Astrocyte of the hippocampus (primary cell): ENCODE data around the gene MUC2.

Experiments used
- DNase-seq: peaks from one replicate; pipeline ENCODE4 v3.0.0; 2011; ENCODE audit warnings: low read depth, low spot score

MUC2 gene

GRCh38 chr11:1050581-1051355 lies 23.9 kb upstream of the MUC2 start:
- DNase-seq: peak; percentile 86

GRCh38 chr11:1051356-1052132 lies 23.1 kb upstream of the MUC2 start:
- no peak for DNase-seq

- DNase-seq: no peak
Measured at GRCh38 chr11:1052133-1053011, 22.3 kb upstream of the MUC2 start.

DNA sequence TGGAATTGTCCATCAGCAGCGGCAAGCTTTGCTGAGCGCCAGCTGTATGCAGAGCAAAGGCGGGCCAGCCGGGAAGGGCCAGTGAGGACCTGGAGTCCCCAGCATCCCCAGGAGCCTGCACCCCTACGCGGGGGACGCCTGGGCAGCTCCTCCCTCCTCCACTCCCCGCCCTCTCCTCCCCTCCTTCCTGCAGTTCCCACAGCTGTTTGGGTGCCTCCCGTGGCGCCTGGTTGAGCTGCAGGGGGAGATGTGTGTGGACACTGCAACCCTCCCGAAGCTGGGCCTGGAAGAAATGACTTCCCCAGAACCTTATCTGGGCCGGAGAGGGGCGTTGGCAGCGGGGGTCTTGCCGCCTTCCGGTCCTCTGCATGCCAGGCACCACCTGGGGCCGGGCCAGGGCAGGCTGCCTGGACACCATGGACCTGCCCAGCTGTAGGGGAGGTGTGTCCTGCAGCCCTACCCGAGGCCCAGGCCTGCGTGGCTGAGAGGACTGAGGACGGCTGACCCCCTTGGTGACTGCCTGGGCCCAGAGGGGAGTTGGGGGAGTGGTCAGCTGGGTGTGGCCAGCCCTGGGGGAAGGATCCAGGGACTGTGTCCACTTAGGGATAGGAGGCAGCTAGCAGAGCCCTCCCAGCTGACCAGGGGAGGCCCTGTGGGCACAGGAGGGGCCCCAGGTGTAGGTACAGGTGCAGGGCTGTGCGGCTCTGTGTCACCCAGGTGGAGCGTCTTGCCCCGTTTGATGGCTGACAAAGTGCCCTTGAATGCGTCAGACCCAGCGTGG lies 21.4 kb upstream of the MUC2 start:
- no peak for DNase-seq

GRCh38 chr11:1054143-1055108 lies 20.2 kb upstream of the MUC2 start:
- no peak for DNase-seq

DNA sequence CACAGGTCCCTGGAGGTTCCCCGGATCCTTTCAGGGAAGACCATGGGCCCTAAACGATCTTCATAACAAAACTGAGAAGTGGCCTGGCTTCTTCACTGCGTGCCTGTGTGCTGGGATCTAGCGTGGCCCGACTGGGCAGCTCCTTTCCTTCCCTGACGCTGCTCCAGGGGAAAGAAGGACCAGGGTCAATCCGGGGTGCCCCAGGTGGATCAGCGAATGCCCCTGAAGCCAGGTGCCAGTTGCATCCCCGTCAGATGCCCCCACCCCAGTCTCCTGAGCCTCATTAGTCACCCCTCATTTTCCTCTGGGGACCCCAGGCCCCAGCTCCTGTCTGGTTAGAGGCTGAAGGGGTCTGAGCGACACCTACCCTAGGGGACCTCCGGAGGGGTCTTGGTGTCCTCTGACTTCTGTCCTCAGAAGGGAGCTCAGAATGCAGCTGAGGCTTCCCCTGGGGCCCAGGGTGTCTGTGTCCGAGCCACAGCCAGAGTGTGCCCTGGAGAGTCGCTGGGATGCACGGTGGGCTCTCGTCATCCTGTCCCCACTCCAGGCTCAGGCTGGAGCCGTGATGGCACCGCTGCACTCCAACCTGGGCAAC lies 19.5 kb upstream of the MUC2 start:
- no peak for DNase-seq

DNA sequence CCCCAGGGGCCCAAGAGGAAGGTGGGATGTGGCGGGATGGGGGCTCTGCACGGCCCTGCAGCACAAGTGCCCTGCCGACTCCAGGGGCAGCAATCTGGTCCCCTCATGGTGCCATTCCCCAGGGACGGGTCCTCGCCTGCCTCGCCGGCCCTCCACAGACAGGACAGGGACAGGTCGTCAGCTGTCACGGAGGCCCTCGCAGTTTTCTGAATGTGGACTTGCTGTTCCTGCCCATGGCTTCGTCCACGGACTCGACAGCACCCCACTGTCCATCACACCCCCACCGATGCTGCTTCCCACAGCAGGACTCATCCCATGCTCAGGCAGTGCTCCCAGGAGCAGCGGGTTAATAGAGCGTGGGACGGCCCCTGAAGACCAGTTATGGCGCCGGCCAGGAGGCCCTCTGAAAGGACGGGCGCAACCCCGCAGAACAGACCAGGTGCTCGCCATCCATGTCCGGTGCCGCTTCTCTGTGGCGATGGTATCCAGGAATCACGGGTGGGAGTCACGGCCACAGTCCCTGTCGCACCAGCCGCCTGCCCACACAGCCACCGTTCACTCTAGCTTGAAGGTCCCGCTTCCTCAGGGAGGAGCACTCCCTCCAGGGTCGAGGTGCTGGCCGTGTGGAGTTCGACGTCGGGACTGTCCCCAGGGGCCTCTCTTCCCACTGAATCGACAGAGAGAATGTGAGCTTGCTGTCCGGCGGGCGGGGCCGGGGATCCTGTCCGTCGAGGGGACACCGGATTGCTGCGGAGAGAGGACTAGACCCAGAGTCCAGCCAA lies 18.5 kb upstream of the MUC2 start:
- no peak for DNase-seq

DNA sequence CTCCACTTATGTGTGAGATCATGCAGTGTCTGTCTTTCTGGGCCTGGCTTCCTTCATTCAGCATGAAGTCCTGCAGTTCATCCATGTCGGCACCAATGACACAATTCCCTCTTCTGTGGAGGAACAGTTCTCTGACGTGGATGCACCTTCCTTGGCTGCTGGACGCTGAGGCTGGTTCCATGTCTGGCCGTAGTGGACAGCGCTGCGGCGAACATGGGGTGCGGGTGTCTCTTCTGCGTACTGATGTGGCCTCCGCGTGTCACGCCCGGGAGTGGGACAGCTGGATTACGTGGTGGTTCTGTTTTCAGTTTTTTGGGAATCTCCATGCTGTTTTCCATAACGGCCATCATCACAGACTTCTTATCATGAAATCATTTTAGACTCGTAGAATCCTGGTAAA lies 16.9 kb upstream of the MUC2 start:
- no peak for DNase-seq

DNA sequence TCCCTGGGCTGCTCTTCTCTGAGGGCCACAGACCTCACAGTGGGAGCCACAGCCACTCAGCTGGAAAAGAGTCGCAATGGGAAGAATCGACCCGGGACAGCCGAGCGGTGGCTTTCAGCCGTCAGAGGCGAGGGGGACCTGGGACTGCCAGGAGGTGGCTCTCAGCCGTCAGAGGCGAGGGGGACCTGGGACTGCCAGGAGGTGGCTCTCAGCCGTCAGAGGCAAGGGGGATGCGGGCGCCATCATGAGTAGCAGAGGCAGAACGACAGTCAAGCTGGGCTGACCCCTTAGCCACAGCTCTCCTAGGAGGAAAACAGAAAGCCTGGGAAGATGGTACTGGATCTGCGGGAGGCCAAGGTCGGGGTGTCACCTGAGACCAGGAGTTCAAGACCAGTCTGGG lies 14.9 kb upstream of the MUC2 start:
- DNase-seq: no peak

GRCh38 chr11:1060410-1060809 lies 14.3 kb upstream of the MUC2 start:
- no peak for DNase-seq

DNA sequence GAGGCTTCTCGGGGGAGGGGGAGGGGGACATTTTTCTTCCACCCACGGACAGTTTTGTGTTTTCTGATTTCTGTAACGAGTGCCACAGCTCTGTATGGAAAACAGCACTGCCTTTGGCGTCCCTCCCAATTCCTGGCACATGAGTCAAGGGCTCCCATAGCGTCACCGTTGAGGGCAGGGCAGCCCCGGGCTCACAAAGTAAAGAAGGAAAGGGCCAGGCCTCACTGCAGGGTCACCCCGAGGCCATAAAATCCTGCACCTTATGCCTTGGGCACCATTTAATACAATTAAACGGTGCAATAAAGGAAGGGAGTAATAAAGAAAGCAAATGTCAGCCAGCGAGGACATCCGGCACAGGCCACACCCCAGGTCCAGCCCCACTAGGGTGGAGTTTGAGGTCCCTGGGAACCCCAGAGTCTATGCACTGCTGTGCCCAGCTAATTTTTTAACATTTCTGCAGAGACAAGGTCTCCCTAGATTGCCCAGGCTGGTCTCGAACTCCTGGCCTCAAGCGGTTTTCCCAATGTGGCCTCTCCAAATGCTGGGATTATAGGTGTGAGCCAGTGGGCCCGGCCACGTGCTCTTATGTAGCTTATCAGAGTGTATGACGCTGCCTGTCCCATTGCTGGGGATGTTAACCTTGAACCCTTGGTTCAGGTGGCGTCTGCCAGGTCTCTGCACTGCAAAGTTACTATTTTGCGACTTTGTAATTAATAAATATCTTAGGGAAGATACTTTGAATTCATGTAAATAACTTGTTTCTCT lies 13.6 kb upstream of the MUC2 start:
- peak; percentile 91 for DNase-seq

GRCh38 chr11:1062075-1062820 lies 12.4 kb upstream of the MUC2 start:
- no peak for DNase-seq

- DNase-seq: no peak
Measured at GRCh38 chr11:1064167-1064566, 10.5 kb upstream of the MUC2 start.

DNA sequence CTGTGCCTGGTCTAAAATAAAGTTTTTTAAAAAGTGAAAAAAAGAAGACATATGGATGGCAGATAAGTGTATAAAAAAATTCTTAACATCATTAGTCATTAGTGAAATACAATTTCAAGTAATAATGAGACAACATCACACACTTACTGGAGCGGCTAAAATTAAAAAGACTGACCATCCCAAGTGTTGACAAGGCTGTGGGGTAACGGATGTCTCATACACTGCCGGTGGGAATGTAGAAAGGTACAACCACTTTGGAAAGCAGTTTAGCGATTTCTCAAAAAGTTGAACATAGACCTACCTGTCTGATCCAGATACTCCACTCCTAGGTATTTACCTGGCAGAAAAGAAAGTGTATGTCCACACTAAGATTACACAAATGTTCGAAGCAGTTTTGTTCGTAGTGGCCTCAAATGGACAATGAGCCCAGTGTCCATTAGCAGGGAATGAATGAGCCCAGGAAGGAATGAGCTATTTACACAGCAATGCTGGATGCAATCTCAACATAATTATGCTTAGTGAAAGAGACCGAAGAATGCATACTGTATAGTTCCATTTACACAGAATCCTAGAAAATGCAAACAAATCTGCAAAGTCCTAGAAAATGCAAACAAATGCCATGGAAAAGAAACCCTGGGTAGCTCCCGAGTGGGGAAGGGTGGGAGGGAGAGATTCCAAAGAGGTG lies 6.7 kb upstream of the MUC2 start:
- no peak for DNase-seq

DNA sequence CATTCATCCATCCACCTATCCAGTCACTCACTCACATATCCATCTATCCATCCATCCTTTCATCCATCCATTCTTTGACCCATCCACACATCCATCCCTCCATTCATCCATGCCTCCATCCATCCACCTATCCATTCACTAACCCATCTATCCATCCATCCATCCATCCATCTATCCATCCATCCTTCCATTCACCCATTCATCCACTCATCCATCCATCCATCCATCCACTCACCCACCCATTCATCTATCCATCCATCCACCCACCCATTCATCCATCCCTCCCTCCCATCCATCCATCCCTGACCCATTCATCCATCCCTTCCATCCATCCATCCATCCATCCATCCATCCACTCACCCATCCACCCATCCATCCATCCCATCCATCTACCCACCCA lies 4.9 kb upstream of the MUC2 start:
- DNase-seq: no peak

DNA sequence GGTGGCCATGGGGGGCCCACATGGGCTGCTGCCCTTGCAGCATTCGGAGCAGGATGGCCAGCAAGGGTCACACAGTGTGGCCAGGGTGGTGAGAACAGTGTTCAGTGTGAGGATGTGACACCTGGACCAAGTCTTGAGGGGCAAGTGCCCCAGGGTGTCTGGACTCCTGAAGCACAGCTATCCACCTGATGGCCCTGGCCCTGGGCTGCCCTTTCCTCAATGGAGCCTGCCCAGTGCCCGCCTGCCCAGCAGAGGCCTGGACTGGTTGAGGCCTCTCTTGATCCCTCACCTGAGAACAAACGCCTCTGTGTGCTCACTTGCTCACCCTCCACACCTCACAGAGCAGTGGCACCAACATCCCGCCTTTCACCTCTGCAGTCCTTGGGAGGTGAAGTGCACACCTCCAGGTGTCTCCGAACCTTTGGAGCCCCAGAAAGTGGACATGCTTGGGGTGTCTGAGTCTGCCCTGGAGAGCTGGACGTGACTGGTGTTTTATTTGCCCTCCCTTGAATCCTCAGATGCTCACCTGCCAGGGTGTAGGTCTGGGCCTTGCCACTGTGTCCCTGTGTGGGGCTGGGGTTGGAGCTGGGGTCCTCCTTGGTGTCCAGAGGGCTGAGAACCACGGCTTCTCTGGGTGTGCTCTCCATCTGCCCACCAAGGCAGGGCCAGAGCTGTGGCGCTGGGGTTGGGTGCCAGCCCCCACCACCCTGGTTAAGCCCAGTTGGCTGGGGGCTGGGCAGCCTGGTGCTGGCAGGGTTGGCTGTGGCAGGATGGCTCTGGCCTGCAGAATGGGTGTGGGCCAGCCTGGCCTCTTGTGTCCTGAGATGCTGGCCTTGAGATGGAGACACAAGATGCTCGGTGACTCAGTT lies 3.8 kb upstream of the MUC2 start:
- DNase-seq: no peak
